NOMO-1 treated with dmso at 0.1 percent for 144 hours (cell line): ENCODE data around the gene ANKRD10.

Experiments
- DNase-seq: peaks from one replicate; lab custom pipeline; 2025; ENCODE audit not compliant: unreplicated experiment; lab: John Stamatoyannopoulos, UW

ANKRD10 gene

GRCh38 chr13:110944968-110945927 lies 30.4 kb upstream of the ANKRD10 start:
- DNase-seq, result no peak

GRCh38 chr13:110944121-110944967 lies 29.5 kb upstream of the ANKRD10 start:
- DNase-seq, result peak; percentile 64

DNA sequence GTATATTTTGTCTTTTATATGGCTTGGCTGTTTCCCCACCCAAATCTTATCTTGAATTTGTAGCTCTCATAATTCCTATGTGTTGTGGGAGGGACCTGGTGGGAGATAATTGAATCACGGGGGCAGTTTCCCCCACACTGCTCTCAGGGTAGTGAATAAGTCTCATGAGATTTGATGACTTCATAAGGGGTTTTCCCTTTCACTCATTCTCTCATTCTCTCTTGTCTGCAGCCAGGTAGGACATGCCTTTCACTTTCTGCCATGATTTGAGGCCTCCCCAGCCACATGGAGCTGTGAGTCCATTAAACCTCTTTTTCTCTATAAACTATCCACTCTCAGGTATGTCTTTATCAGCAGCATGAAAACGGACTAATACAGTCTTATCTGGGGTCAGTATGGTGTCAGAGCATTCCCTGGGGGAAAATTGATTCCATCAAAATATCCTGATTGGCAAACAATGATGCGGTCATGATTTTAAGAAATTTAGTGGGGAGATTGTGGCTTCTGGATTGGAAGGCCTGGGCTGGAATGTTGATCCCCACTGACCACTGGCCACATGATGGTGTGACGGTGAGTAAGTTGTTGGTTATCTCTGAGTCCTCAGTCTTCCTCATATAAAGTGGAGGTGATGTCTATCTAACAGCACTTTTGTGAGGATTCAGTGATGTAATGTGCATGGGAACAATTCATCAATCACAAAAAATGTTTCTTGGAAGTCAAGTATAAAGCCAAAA lies 27.5 kb upstream of the ANKRD10 start:
- DNase-seq, result no peak

GRCh38 chr13:110938662-110939421 lies 24.0 kb upstream of the ANKRD10 start:
- DNase-seq, result no peak

DNA sequence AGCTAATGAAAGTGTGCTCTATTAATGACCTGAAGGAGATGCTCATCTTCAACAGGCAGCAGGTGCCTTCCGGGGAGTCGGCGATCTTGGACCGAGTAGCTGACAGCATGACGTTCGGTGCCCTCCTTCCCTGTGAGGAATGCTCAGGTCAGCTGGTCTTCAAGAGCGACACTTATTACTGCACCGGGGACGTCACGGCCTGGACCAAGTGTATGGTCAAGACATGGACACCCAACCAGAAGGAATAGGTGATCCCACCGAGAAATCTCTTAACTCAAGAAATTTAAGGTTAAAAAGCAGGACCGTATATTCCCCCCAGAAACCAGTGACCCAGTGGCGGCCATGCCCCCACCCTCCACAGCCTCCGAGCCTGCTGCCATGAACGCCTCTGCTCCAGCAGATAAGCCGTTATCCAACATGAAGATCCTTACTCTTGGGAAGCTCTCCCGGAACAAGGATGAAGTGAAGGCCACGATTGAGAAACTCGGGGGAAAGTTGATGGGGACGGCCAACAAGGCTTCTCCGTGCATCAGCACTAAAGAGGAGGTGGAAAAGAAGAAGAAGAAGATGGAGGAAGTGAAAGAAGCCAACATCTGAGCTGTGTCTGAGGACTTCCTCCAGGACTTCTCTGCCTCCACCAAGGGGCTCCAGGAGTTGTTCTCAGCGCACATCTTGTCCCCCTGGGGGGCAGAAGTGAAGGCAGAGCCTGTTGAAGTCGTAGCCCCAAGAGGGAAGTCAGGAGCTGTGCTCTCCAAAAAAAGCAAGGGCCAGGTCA lies 22.8 kb upstream of the ANKRD10 start:
- peak; percentile 39 for DNase-seq

- no peak for DNase-seq
Measured at GRCh38 chr13:110936519-110936918, 21.6 kb upstream of the ANKRD10 start.

DNA sequence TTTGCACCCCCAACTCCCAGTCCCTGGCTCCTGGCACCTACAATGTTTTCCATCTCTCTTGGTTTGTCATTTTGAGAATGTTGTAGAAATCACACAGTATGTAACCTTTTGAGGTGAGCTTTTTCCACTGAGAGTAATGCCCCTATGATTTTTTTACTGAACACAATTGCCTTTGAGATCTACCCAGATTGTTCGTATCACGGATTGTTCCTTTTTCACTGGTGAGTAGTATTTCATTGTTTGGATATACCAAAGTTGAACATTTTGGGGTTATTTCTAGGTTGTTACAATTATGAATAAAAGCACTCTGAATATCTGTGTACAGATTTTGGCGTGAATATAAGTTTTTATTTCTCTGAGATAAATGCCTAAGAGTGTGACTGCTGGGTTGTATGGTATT lies 17.7 kb upstream of the ANKRD10 start:
- DNase-seq, result no peak

GRCh38 chr13:110929104-110929777 lies 14.4 kb upstream of the ANKRD10 start:
- DNase-seq, result no peak

DNA sequence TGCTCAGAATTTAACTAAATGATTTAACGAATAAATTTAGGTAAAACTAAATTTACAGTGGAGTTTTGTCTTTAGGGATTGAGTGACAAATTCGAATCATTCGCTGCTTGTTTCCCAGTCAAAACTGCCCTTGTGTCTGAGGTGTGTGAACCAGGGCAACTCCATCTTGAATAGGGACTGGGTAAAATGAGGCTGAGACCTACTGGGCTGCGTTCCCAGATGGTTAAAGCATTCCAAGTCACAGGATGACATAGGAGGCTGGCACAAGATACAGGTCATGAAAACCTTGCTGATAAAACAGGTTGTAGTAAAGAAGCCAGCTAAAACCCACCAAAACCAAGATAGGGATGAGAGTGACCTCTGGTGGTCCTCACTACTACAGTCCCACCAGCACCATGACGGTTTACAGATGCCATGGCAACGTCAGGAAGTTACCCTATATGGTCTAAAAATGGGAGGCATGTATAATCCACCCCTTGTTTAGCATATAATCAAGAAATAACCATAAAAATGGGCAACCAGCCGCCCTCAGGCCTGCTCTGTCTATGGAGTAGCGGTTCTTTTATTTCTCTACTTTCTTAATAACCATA lies 10.2 kb upstream of the ANKRD10 start:
- no peak for DNase-seq

DNA sequence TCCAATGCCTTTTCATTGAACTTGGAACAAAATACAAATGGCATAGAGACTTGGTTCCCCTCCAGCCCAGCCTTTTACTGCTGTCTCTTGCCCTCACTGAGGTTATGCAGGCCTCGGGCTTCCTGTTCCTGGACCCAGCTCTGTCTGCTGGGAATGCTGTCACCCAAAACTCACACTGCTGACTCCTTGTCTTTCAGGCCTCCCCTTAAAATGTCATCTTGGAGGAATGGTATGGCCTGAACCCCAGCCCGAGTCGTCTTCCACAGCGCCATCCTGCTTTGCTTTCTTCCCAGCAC lies 9.7 kb upstream of the ANKRD10 start:
- DNase-seq, result no peak

DNA sequence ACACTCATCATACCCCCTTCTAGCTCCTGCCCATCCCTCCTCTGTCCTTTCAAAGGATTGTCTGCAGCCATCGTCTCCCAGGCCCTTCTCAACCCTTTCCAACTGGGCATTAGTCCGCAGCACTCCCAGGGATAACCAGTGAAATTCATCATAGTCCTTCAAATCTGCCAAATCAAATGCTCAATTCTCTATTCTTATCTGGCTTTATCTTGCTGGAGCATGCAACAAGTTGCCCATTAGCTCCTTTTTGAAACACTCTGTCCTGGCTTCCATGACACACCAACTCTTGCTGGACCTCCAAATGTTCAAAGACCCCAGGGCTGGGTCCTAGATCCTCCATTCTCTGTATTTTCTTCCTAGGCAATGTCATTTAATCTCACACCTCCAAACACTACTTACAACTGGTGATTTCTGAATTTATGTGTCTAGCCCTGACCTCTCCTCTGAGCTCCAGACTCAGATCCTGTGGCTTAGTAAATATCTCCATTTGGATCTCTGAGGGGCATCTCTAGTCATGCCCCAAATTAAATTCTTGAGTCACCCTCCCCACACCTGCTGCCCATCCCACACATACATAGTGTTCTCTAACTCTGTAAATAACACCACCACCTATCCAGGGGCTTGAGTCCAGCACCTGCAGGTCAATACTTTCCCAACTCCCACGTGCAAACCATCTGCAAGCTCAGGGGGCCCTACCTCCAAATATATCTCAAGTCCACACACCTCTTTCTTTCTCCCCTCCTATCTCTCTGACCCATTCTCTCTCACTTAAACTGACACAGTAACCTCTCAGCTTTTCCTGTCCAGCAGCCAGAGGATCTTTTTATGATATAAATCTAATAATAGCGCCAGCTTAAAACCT lies 9.1 kb upstream of the ANKRD10 start:
- no peak for DNase-seq

GRCh38 chr13:110923086-110923485 lies 8.2 kb upstream of the ANKRD10 start:
- DNase-seq, result no peak

DNA sequence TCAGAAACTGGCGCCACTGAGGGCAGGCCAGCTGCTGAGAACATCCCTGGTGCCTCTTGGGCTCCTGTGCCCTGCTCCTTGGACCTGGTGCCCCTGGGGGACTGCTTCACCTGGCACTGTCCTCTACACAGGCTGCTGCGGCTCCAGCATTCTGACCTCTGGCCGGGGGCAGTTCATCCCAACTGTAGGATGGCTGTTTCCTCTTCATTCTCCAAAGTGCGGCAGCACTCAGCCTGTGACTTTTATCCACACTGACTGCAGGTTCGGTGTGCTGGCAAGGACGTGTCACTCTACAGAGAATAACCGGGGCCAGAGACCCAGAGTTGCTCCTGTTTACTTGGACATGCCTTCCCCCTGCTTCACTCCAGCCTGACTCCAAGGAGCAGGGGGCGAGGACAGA lies 7.6 kb upstream of the ANKRD10 start:
- DNase-seq, result no peak

GRCh38 chr13:110921695-110922094 lies 6.8 kb upstream of the ANKRD10 start:
- DNase-seq, result no peak

DNA sequence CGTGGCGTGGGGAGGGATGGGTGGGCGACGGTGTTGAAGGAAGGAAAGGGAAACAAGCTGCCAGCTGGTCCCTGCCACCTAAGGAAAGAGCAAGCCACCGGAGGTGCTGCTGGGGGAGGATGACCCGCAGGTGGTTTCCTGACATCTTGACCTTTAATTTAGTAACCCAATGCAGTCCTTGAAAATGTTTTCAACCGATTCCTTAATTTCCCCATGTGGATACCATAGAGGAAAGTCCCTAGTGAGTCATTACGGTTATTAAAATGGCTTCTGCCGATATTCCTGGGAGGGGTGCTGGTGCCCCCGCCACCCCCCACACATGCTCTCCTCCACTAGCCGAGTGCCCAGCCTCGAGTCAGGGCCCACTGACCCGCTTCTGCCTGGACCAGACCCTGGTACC lies 6.3 kb upstream of the ANKRD10 start:
- no peak for DNase-seq

DNA sequence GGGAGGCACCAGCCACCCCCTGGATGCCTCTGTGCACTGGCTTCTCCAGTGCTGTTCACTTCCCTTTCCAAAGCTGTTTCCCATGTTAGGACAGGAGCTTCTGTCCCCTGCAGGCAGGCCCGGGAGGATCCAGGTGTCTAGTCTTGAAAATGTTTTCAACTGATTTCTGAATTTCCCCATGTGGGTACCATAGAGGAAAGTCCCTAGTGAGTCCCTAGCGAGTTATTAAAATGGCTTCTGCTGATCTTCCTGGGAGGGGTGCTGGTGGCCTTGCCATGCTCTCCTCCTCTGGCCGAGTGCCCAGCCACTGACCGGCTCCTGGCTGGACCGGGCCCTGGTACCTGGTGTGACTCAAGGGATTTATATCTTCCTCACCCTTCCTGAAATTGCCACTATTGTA lies 5.2 kb upstream of the ANKRD10 start:
- no peak for DNase-seq

DNA sequence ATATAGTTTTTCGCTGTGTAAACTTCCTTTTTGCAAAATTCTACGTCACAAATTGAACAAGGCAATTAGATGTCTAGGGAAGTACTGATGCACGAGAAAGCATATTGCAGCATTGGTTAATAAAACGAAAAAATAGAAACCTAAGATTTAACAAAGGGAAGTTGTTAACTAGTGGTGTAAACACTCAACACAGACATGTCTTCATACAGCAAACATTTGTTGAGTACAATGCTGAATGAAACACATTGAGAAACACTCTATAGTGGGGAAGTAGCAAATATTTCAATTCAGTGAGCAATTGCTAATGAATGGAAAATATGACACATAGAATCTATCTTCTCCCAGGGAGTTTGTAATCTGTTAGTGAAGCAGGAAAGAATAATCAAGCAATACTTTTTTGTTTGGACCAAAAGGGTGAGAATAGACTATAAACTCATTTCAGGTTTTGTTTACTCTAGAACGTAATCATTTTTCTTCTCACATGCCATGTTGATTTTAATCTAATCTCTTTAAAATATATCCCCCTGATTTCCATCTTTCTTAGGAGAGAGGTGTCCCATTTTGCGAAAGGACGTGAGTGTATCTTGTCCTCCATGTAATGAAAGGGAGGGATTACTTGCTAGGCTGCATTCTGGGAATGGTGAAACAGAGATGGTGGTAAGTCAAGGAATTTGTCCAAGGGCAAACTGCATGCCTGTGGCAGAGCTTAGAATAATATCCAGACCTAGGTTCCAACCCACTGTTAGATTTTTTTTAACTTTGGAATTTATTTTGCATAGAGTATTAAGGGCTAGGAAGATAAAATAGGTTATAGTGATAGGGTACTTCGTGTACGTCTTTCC lies 1.7 kb upstream of the ANKRD10 start:
- DNase-seq, result peak; percentile 49
